ENCODE data around the gene STEAP2. TPM values are rescaled to one million over a fixed set of nuclear protein-coding genes. Genes with fewer than 3 reads are reported as not detected.
A peak's percentile ranks its signal among the peaks of the same experiment; 100 is the strongest.

The STEAP2 gene
- 10 to 100 TPM in 2 of 8 experiments, 1 to 10 TPM in 6; 1.4 to 12.3 (median 6.9) TPM for total RNA-seq

- Histone ChIP-seq H3K4me1 (replicated peaks in 1 of 2) (peaks cover 14 to 17% of the 10 kb centered on the region in 2 donors), H3K4me3 (peak within 1 kb of the TSS; percentile 49 to 86 (median 61)), H3K27ac (peak within 1 kb of the TSS; percentile 71 to 79)
- WGBS, 10 experiments, result 0% methylated on average over 1 to 14 of the region's 73 CpGs; no CpG with 5 or more reads in 6 of the 10 experiments
- ATAC-seq (replicated peaks in 6 of 8), result peak; percentile 96 to 98 (median 98)
- in situ Hi-C loops (cut with MboI; ENCODE audit: low pct_unique_long_range_greater_than_20kb in 2 of 9, low sequenced_read_pairs in 9 of 9, unreplicated experiment in 9 of 9), result no loop called here
Measured at GRCh38 chr7:90211391-90212148, at the start of gene STEAP2. Gene STEAP2, plus strand, starts transcription at chr7:90211740. Its CDS starts 13,343 bp downstream, at chr7:90225083.

GRCh38 chr7:90163534-90163933, 48.0 kb upstream of the STEAP2 start:
- Histone ChIP-seq H3K4me1 (replicated peaks in 1 of 2) (no peaks in the 10 kb centered on the region), H3K4me3 (no peak overlapping the region), H3K27ac (no peak overlapping the region)
- in situ Hi-C loops (cut with MboI; ENCODE audit: low pct_unique_long_range_greater_than_20kb in 2 of 9, low sequenced_read_pairs in 9 of 9, unreplicated experiment in 9 of 9), result loop anchor here in 3 of 9 experiments (25.0 kb wide), 3 partner anchors 99 to 274 kb away; partner anchors contain the start of gene CLDN12 (in 1 of the 3)
- WGBS, 10 experiments, result 83 to 100% (median 90%) methylated on average over 1 to 5 of the region's 5 CpGs
- no peak for ATAC-seq (replicated peaks in 6 of 8)

- in situ Hi-C loops (cut with MboI; ENCODE audit: low pct_unique_long_range_greater_than_20kb in 2 of 9, low sequenced_read_pairs in 9 of 9, unreplicated experiment in 9 of 9), result loop anchor here in 3 of 9 experiments (25.0 kb wide), 3 partner anchors 97 to 272 kb away; partner anchors contain the start of gene CLDN12 (in 1 of the 3)
- no peak for ATAC-seq (replicated peaks in 6 of 8)
- H3K4me1 ChIP-seq (replicated peaks in 1 of 2), result no peaks in the 10 kb centered on the region
- 40 to 100% (median 75%) methylated on average over 1 to 2 of the region's 2 CpGs; no CpG with 5 or more reads in 1 of the 10 experiments for WGBS, 10 experiments
- H3K27ac ChIP-seq, result no peak overlapping the region
- H3K4me3 ChIP-seq, result no peak overlapping the region
Measured at GRCh38 chr7:90165724-90166123, 45.8 kb upstream of the STEAP2 start.

GRCh38 chr7:90166153-90166552, 45.4 kb upstream of the STEAP2 start:
- Histone ChIP-seq H3K4me1 (replicated peaks in 1 of 2) (no peaks in the 10 kb centered on the region), H3K4me3 (no peak overlapping the region), H3K27ac (no peak overlapping the region)
- 67 to 100% (median 82%) methylated on average over 1 to 3 of the region's 3 CpGs for WGBS, 10 experiments
- in situ Hi-C loops (cut with MboI; ENCODE audit: low pct_unique_long_range_greater_than_20kb in 2 of 9, low sequenced_read_pairs in 9 of 9, unreplicated experiment in 9 of 9), result loop anchor here in 3 of 9 experiments (25.0 kb wide), 3 partner anchors 96 to 271 kb away; partner anchors contain the start of gene CLDN12 (in 1 of the 3)
- no peak for ATAC-seq (replicated peaks in 6 of 8)

GRCh38 chr7:90167361-90167760, 44.2 kb upstream of the STEAP2 start:
- in situ Hi-C loops (cut with MboI; ENCODE audit: low pct_unique_long_range_greater_than_20kb in 2 of 9, low sequenced_read_pairs in 9 of 9, unreplicated experiment in 9 of 9), result loop anchor here in 3 of 9 experiments (25.0 kb wide), 3 partner anchors 95 to 270 kb away; partner anchors contain the start of gene CLDN12 (in 1 of the 3)
- ATAC-seq (replicated peaks in 6 of 8), result no peak

GRCh38 chr7:90169891-90170290, 41.6 kb upstream of the STEAP2 start:
- 46 to 100% (median 86%) methylated on average over 1 of the region's 1 CpG; no CpG with 5 or more reads in 1 of the 10 experiments for WGBS, 10 experiments
- no peak for ATAC-seq (replicated peaks in 6 of 8)
- no peaks in the 10 kb centered on the region for H3K4me1 ChIP-seq (replicated peaks in 1 of 2)
- H3K4me3 ChIP-seq, result no peak overlapping the region
- H3K27ac ChIP-seq, result no peak overlapping the region
- in situ Hi-C loops (cut with MboI; ENCODE audit: low pct_unique_long_range_greater_than_20kb in 2 of 9, low sequenced_read_pairs in 9 of 9, unreplicated experiment in 9 of 9), result loop anchor here in 3 of 9 experiments (25.0 kb wide), 3 partner anchors 92 to 267 kb away; partner anchors contain the start of gene CLDN12 (in 1 of the 3)

More at GRCh38 chr7:90167361-90167760, 44.2 kb upstream of the STEAP2 start:
- H3K4me3 ChIP-seq, result no peak overlapping the region
- no peaks in the 10 kb centered on the region for H3K4me1 ChIP-seq (replicated peaks in 1 of 2)
- WGBS, 10 experiments, result 73 to 96% (median 88%) methylated on average over 3 to 4 of the region's 4 CpGs
- H3K27ac ChIP-seq, result no peak overlapping the region

- Histone ChIP-seq H3K4me3 (no peak overlapping the region), H3K27ac (no peak overlapping the region), H3K4me1 (replicated peaks in 1 of 2) (no peaks in the 10 kb centered on the region)
- ATAC-seq (replicated peaks in 6 of 8), result no peak
- WGBS, 10 experiments, result 50 to 100% (median 88%) methylated on average over 1 to 2 of the region's 2 CpGs
- in situ Hi-C loops (cut with MboI; ENCODE audit: low pct_unique_long_range_greater_than_20kb in 2 of 9, low sequenced_read_pairs in 9 of 9, unreplicated experiment in 9 of 9), result loop anchor here in 3 of 9 experiments (25.0 kb wide), 3 partner anchors 90 to 265 kb away; partner anchors contain the start of gene CLDN12 (in 1 of the 3)
Measured at GRCh38 chr7:90172121-90172520, 39.4 kb upstream of the STEAP2 start.

GRCh38 chr7:90172624-90173023, 38.9 kb upstream of the STEAP2 start:
- WGBS, 10 experiments, result 65 to 100% (median 92%) methylated on average over 2 to 6 of the region's 6 CpGs; no CpG with 5 or more reads in 1 of the 10 experiments
- no peak overlapping the region for H3K4me3 ChIP-seq
- ATAC-seq (replicated peaks in 6 of 8), result no peak
- no peak overlapping the region for H3K27ac ChIP-seq
- no peaks in the 10 kb centered on the region for H3K4me1 ChIP-seq (replicated peaks in 1 of 2)
- in situ Hi-C loops (cut with MboI; ENCODE audit: low pct_unique_long_range_greater_than_20kb in 2 of 9, low sequenced_read_pairs in 9 of 9, unreplicated experiment in 9 of 9), result loop anchor here in 3 of 9 experiments (25.0 kb wide), 3 partner anchors 90 to 265 kb away; partner anchors contain the start of gene CLDN12 (in 1 of the 3)

- Histone ChIP-seq H3K4me3 (no peak overlapping the region), H3K4me1 (replicated peaks in 1 of 2) (no peaks in the 10 kb centered on the region), H3K27ac (no peak overlapping the region)
- WGBS, 10 experiments, result 37 to 100% (median 75%) methylated on average over 1 to 4 of the region's 4 CpGs
- in situ Hi-C loops (cut with MboI; ENCODE audit: low pct_unique_long_range_greater_than_20kb in 2 of 9, low sequenced_read_pairs in 9 of 9, unreplicated experiment in 9 of 9), result loop anchor here in 3 of 9 experiments (25.0 kb wide), 3 partner anchors 89 to 264 kb away; partner anchors contain the start of gene CLDN12 (in 1 of the 3)
- ATAC-seq (replicated peaks in 6 of 8), result no peak
Measured at GRCh38 chr7:90173127-90173844, 38.3 kb upstream of the STEAP2 start.

GRCh38 chr7:90175667-90176066, 35.9 kb upstream of the STEAP2 start:
- 50 to 90% (median 80%) methylated on average over 1 to 2 of the region's 4 CpGs; no CpG with 5 or more reads in 6 of the 10 experiments for WGBS, 10 experiments
- Histone ChIP-seq H3K4me1 (replicated peaks in 1 of 2) (no peaks in the 10 kb centered on the region), H3K4me3 (no peak overlapping the region), H3K27ac (no peak overlapping the region)
- no peak for ATAC-seq (replicated peaks in 6 of 8)
- in situ Hi-C loops (cut with MboI; ENCODE audit: low pct_unique_long_range_greater_than_20kb in 2 of 9, low sequenced_read_pairs in 9 of 9, unreplicated experiment in 9 of 9), result no loop called here

- Histone ChIP-seq H3K27ac (no peak overlapping the region), H3K4me1 (replicated peaks in 1 of 2) (no peaks in the 10 kb centered on the region)
Measured at GRCh38 chr7:90176195-90176594, 35.3 kb upstream of the STEAP2 start.

GRCh38 chr7:90178166-90178565, 33.4 kb upstream of the STEAP2 start:
- Histone ChIP-seq H3K4me3 (no peak overlapping the region), H3K27ac (no peak overlapping the region), H3K4me1 (replicated peaks in 1 of 2) (no peaks in the 10 kb centered on the region)
- in situ Hi-C loops (cut with MboI; ENCODE audit: low pct_unique_long_range_greater_than_20kb in 2 of 9, low sequenced_read_pairs in 9 of 9, unreplicated experiment in 9 of 9), result no loop called here
- ATAC-seq (replicated peaks in 6 of 8), result no peak
- 100% methylated on average over 2 of the region's 2 CpGs; no CpG with 5 or more reads in 5 of the 10 experiments for WGBS, 10 experiments

More at GRCh38 chr7:90176195-90176594, 35.3 kb upstream of the STEAP2 start:
- in situ Hi-C loops (cut with MboI; ENCODE audit: low pct_unique_long_range_greater_than_20kb in 2 of 9, low sequenced_read_pairs in 9 of 9, unreplicated experiment in 9 of 9), result no loop called here
- no peak for ATAC-seq (replicated peaks in 6 of 8)
- no peak overlapping the region for H3K4me3 ChIP-seq
- 80% methylated on average over 1 of the region's 1 CpG; no CpG with 5 or more reads in 9 of the 10 experiments for WGBS, 10 experiments
